NCI-H526 treated with DMSO at 0.1 percent for 48 hours (cell line): ENCODE measurements around the gene NAV2.
A peak's percentile ranks its signal among the peaks of the same experiment; 100 is the strongest.

Source experiments
- DNase-seq: peaks from one replicate; lab custom pipeline; 2025; lab: John Stamatoyannopoulos, UW

Gene NAV2

DNA sequence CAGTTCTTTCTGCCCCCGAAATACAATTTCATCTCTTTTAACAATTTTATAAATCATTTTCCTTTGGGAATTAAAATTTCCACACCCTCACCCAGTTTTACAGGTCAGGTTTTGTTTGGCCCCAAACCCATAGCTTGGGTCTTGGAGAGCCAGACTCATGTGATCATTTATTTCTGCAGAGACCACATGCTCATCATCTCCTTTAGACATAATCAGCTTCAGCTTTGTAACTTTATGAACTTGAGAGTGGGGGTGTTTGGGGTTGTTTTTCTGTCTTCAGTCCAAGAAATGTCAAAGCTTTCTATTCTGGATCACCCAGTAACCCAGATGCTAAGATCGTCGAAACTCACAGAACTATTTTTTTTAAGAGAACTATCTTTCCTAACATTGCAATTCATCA is 376.7 kb downstream of the NAV2 start:
- DNase-seq: no peak

DNA sequence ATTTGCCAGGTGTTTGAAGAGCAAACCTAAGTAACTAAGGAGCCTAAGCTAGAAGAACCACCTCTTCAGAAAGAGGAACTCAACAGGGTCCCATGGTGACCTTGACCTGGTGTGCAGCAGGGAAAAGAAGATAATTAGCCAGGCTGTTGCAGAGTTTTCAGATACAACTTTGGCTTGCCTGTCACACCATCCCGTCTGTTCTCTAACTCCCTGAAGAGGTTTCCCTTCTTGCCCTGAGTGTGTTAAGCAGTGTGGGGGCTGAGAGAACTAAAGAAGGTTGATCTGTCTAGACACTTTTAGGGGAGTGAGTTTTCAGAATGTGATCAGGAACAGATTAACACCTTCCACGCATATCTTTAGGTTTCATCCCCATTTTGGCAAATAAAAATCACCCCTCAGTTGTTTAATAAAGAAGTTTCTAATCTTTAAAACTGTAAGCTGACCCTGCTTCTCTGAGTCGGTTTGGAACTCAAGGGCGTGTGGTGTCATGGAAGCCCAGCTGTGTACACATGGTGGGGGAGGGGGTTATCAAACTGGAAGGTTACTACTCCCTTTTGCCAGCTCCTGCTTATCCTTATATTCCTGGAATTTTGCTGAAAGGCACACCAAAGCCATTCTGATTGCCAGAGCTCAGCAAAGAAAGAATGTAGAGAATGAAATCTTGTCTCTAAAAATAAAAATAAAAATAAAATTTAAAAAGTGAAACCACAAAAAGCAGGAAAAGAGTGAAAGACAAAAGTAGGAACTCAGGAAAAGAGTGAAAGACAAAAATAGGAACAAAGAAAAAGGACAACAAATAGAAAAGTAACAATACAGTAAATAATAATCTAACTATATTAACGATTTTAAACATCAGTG is 377.4 kb downstream of the NAV2 start:
- no peak for DNase-seq

DNA sequence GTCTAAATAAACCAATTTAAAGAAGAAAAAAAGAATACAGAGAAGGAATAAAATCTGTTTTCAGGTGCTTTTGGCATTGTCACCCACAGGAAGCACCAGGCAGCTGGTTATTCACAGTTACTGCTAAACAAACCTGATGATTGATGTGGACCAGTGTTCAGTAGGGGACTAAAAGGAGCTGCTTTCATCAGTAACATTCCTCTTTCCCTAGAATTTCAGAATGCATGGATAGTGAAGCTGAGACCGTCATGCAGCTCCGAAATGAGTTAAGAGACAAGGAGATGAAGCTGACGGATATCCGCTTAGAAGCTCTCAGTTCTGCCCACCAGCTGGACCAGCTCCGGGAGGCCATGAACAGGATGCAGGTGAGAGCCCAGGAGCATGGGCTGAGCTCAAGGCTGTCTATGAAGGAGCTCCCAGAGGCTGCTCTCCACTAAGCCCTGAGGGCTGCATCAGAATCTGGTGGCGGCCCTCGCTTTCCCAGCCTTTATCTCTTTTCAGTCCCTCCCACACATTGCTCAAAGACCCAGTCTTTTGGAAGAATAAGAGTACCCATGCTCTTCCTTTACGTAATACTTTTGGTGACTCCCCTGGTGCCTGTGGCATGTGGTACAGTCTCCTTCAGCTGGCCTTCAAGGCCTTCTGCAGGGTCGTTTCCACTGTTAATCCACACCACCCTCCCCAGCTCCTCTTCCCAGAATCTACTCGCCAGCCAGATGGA is 378.2 kb downstream of the NAV2 start:
- no peak for DNase-seq

DNA sequence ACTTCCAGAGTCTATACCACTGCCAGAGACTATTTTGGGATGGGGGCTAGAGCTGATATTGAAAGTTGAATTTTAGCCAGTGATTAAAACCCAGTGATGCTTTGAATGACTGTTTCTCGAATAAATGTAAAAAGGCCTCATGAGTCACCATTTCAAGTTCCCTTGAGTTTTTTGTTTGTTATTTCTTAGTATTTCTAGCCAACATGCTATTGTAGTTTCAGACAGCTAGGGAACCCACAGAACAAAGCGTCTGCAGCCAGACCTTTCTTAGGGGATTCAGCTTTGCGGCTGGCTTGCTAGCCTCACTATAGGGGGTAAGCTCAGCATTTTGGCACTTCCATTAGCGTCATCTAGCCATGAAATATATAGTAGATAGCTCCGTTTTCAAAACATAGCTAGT is 381.1 kb downstream of the NAV2 start:
- no peak for DNase-seq

DNA sequence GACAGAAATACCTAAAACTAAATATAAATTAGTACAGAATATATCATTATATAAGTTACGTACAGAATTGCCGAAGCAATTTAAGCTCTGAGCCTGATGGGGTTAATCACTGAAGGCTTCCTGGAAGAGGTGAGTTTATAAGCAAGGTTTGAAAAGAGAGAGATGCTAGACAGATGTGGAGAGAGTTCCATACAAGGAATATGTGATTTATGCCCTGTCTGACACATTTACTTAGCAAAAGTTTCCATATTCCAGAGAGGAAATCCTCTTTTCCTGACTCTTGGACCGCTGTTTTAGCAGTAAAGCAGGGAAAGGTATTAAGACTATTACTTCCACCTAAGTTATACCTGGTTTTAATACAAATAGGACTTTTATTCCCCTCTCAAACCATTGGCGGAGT is 382.6 kb downstream of the NAV2 start:
- no peak for DNase-seq

DNA sequence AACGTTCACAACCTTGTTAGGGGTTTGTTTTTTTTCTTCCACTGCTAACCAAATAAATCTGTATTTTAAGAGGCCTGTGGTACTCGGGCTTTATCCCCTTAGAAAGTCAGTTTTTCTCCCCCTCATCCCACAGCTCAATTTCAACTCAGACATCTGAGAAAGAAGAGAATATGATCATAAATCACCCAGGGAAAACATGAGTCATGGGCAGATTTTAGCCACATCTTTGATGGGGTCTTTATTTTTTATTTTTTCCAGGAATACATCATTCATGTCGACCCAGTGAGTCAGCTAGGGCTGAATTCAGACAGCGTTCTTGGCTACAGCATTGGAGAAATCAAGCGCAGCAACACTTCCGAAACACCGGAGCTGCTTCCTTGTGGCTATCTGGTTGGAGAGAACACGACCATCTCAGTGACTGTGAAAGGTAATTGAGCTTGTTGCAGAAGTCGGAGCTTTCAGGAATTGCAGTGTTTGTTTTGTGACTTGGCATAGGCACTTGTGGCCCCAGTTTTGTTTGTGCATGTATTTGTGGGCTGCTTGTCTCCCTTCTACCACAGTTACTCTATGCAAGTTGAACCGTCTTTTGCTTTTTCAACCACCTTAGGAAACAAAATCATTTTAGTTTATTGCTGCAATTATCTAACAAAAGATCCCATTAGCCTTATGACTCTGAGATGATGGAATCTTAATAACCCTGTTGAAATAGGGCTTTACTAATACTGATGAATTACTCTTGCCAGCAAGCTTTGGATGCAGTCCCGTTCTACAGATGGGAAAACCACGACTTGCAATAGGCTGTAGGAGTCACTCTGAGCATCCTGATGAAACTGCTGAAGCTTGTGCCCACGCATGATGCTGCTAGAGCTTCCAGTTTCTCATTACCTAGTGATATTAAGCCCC is 384.9 kb downstream of the NAV2 start:
- DNase-seq: no peak

DNA sequence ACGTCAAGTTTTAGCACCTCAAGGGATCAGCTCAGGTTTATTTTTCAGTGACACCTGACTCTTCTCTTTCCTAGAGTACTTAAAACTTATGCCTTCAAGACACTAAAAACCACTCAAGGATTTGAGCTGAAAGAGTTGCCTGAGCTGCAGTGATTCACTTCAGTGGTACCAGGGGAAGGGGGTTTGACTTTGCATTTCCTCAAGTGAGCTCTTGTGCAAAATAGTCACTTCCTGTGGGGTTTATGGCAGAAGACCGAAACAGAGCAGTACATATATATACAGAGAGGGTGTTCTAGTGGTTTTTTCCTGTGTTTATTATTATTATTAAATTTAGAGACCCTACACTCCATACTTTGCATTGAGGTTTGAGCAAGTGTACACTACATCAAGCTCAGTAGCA is 386.9 kb downstream of the NAV2 start:
- no peak for DNase-seq

DNA sequence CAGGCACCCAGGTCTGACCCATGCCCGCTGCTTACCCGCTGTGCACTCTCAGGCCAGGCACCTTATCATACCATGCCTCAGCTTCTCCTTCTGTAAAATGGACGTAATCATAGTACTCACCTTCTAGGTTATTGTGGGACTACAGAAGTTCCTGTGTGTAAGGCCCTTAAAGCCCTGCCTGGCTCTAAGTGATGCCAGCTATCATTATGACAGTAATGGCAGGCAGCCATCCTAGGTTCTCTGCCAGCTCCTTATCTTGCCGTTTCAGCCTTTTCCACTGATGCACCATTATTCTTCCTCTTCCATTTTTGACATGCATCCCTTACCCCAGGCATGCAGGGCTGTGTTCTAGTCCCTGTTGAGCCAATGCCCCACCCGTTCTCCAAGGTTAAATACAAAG is 389.8 kb downstream of the NAV2 start:
- no peak for DNase-seq

DNA sequence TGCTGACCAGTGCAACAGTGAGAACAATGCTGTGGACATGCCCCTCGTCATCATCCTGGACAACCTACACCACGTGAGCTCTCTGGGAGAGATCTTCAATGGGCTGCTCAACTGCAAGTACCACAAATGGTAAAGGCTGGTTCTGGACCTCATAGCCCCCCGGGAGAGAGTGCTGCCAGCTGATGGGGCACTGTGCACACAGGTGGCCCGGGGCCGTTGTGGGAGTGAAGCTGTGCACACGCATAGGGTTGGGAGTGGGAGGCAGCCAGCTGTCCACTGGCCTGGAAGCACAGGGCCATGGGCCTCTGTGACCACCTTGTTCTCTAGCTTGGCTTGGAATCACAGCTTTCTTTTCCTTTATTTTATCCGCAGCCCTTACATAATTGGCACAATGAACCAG is 390.6 kb downstream of the NAV2 start:
- DNase-seq: no peak

DNA sequence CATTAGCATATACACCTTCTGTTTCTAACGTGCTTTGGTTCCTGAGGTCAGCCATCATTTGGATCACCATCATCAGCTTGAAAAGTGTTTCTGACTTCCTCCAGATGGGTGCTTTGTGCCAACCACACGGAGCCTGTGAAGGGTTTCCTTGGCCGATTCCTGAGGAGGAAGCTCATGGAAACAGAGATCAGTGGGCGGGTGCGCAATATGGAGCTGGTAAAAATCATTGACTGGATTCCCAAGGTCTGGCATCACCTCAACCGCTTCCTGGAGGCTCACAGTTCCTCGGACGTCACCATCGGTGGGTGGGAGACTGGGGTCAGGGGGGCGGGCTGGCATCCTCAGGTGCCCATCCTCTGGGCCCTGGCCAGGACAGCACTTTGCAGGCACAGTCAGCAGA is 392.8 kb downstream of the NAV2 start:
- no peak for DNase-seq

DNA sequence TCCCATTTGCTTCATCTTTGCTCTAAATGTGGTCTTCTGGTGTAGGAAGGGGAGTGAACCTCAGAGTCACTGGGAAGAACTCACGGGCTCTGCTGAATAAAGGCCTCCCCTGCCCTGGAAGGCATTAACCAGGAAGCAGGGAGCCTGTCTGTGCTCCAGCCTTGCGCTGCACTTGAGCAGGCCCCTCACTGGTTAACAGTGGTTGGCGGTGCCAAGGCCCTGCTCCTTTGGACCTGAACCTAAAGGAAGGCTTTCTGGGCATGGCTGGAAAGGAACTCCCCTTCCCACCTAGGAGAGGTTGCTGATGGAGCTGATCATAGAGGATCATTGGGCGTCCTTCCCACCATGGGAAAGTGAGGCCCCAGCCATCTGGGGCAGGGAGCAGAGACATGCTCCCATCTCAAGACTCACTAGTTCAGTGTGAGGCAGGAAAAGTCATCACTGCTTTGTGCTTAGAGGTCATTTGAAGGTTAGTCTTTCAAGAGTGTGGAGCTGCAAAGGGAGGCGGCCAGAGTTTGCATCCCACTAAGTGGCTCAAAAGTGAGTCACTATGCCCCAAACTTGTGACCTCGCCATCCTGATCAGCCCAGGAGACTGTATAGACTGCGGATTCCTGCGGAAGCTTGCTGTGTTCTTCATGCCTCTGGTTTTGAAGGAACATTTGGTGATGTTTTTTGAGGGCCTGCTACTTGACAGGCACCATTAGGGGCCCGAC is 397.3 kb downstream of the NAV2 start:
- DNase-seq: no peak

DNA sequence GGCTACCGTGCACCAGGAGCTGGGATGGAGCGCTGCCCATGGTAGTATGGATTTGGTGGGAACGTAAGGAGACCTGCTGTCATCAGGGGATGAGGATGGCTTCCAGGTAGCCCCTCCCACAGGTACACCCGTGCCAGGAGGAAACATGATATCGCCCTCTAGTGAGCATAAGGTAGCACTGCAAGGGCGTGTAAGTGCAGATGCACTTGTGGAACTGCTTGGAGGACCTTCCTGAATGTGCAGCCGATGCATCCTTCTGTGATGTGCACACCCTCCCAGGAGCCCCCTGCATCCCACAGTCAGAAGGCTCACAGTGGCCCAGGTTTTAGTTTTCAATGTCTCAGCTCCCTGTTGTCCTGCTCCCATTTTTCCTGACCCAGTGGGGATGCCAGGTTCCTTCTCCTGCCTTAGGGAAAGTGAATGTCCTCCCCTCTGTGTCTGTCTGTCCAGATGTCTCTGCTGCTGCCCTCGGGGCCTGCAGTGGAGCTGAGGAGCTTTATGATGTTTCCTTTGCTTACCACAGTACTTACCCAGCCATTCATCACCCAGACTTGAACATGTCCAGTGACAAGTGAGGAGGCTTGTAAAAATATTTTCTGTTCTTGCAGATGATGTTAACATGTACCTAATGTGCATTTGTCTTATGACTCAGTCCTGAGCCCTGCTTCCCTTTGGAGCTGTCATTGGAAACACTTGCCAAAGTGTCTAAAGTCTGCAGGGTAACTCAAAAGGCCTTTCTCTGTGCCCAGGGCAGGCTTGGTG is 398.5 kb downstream of the NAV2 start:
- peak; percentile 58 for DNase-seq

DNA sequence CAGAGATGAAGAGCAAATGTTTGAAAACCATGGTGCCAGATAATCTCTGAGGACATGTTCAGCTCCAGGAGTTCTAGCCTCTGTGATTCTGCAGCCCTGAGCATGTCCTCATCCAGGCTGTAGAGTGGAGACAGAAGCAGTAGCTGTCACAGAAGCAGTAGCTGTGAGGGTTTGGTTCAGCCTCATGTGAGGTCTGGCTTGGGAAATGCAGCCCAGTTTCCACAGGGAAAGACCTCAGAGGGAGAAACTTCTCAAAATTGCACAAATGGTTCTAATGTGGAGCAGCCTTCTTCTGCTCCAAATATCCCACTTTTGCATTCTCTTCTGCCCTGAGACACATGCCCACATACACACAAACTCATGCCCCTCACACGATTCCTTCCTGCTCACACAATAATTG is 399.2 kb downstream of the NAV2 start:
- DNase-seq: no peak

DNA sequence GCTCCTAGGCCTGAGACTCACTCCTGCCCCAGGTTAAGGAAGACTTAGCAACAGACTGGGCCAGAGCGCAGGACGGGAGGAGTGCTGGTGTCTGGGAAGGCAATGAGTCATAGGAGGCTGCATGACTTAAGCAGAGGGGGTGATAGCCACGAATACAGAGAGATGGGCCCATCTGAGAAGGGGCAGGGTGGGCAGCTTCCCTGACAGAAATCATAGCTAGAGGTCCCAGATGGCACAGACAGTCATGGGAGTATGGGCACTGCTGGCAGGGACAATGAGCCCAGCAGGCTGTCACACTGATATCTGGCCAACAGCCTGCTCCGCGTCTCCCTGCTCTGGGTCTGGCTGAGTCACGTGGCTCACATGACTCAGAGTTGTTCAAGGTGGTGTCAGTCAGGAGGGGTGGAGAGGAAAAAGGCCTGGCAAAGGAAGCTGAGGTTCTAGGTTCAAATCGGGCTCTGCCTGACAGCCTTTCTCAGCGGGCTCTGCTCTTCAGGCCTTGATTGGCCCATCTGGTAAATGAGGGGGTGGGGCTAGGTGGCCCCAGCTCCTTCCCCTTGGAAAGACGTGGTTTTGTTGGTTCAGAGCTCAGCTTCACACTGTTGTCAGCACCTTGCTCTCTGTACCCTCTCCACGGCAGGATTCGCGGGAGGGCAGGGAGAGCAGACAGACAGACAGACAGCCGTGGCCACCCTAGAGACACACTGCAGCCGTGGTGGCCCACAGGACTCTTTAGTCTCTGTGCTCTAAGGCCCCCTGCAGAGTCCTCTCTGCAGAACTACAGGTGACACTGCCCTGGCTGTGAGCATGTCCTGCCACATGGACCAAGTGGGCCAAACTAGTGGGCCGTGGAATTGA is 399.9 kb downstream of the NAV2 start:
- no peak for DNase-seq

DNA sequence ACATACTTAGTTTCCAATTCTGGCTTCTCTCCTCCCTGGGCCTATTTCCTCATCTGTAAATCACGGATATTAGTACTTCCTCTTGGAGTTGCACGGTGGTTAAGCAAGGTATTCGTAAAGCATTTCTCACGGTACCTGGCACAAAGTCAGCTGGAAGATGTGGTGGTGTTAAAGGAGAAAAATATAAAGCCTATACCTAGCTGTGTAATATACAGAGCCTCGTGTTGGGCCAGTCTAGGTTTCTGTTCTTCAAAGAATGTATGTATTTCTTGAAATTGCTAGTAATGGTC is 400.5 kb downstream of the NAV2 start:
- DNase-seq: no peak

DNA sequence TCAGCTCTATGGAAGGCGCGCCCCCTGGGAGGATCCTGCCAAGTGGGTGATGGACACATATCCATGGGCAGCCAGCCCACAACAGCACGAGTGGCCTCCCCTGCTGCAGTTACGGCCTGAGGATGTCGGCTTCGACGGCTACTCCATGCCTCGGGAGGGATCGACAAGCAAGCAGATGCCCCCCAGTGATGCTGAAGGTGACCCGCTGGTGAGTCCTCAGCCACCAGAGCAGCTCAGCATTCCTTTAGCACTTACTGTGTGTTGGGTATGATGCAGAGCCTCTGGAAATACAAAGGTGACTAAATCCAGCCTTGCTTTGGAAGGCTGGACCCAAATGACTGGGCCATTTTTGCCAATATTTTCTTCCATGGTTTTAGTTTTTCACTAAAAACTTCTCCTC is 402.0 kb downstream of the NAV2 start:
- no peak for DNase-seq

DNA sequence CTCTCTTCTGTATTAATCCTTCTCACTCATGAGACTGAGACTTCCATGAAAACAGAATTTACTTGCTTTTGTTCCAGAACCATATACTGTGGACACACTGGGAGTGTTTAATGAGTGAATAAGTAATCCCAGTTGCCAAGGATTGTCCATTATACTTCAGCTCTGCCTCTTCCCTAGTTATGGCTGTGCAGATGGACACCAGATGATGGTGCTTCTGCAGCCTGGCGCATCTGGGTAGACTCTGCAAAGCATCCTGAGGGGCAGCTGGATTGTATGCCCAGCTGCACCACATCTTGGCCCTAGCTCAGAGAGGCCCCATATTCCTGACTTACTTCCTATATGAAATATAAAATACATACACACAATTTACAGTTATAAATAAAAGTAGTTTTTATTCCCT is 404.2 kb downstream of the NAV2 start:
- no peak for DNase-seq

DNA sequence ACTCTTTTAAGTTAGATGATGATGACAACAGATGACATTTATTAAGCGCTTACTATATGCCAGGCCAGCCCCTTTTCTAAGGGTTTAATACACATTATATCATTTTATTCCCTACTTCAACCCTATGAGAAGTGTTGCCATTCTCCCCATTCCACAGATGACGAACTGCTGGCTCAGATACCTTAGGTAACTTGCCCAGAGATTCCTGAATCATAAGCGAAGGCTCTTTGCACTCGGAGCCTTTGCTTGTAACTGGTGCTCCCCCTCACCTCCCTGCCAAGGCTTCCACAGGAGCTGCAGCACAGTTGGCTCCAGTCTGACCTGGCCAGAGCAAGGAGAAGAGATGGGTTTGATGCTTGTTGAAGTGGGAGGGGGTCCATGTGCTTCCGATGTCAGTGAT is 404.7 kb downstream of the NAV2 start:
- no peak for DNase-seq

DNA sequence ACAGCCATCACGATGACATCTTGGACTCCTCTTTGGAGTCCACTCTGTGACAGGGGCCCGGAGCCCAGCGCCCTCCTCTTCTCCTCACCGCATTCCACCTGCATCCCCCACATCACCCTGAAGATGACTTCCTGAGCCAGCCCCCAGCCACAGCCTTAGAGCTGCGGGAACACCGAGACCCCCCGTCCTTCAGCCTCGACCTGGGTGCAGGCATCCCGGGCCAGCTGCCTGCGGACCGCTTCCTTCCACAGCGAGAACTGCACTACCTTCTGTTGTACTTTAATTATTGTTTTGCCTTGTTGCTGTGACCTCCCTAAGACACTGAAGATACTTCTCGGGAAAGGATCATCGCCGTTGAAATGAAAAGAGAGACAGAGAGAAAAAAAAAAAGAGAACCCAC is 405.6 kb downstream of the NAV2 start:
- DNase-seq: no peak

DNA sequence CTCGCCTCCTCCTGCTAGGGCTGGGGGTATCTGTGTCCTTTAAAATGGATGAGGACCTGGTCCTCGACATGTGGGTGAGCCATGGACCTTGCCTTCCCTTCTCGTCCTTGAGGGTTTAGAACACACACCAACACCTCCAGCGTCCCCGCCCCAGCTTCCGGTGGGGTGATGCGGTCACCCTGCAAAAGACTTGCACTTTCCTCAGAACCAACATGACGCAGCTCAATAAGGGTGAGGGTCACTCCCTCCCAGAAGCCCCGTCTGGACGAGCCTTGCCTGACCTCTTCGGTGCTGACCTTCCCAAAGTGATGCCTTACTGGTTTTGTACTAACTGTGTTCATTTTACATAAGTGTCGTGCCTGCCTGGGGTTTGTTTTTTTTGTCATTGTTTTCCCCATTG is 406.7 kb downstream of the NAV2 start:
- DNase-seq: no peak
